T-helper 1 cell treated with Interleukin-12 subunit alpha and Interleukin-12 subunit beta and Interleukin-4 antibody, amounts not matched to agents 30 μg/mL and 1 μg/mL, for 36 hours (primary cell): ENCODE data around the gene DENND2C.

ENCODE experiments used
- H3K27ac Mint-ChIP-seq: one replicate; pipeline ENCODE4 v1.8.0; 2021; ENCODE audit warnings: mild to moderate bottlenecking, mixed read lengths
- H3K27me3 Mint-ChIP-seq: one replicate; pipeline ENCODE4 v1.8.0; 2021; ENCODE audit warnings: low read depth, mixed read lengths
- H3K36me3 Mint-ChIP-seq: one replicate; pipeline ENCODE4 v1.8.0; 2021; ENCODE audit warnings: low read depth, mixed read lengths
- H3K4me1 Mint-ChIP-seq: one replicate; pipeline ENCODE4 v1.8.0; 2021; ENCODE audit warnings: low read depth, mixed read lengths
- H3K4me3 Mint-ChIP-seq: one replicate; pipeline ENCODE4 v1.8.0; 2021; ENCODE audit warnings: mild to moderate bottlenecking, moderate library complexity, mixed read lengths
- H3K9me3 Mint-ChIP-seq: one replicate; pipeline ENCODE4 v1.8.0; 2021; ENCODE audit warnings: mixed read lengths

The DENND2C gene

DNA sequence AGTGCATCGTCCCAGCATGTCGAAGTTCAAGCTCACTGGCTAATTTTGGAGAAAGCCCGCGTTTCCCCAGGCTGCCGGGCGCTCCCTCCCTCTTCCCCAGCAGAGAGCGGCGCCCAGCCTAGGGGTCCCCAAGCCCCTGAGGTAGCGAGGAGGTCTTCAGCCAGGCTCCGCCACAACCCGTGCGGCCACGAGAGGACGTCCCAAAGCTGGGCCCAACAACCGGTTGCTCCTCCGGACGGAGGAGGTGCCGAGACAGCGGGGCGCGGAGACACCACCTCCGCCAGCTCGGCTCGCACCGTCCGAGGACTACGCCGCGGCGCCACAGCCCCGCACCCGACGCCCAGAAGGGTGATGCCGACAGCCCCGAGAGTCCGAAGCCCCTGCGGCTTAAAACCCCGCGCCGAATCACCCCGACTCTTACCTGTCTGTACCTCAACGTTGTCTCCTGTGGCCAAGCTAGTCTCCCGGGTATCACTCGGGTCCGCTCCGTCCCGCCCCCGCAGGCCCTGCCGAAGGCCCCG, at the start of gene DENND2C:
DENND2C (minus strand) TSS at position 488 of the 521 bp plus-strand sequence. CDS start 44,065 bp downstream, outside the sequence.
- Mint-ChIP-seq H3K36me3 (no peaks in the 10 kb centered on the region), H3K9me3 (no peaks in the 10 kb centered on the region), H3K27me3 (peaks cover 54% of the 10 kb centered on the region), H3K27ac (no peak within 1 kb of the TSS), H3K4me3 (peak within 1 kb of the TSS; percentile 88), H3K4me1 (peaks cover 1% of the 10 kb centered on the region)

DNA sequence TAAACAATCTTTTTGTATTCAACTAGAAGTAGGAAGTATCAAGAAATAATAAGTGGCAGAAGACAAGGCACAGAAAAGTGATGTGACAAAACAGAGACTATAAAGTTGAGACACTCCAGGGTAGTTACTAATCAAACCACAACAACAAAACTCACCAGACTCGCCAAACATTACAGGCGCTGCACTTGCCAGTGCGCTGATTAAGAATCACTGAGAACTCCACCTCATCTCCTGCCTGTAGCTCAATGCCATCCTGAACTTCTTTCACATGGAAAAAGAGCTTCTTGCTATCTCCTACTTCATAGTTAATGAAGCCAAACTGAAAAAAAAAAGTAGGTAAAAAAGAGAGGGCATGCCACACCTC, 49.6 kb upstream of the DENND2C start:
- no peaks in the 10 kb centered on the region for H3K27me3 Mint-ChIP-seq
- no peaks in the 10 kb centered on the region for H3K9me3 Mint-ChIP-seq
- H3K4me3 Mint-ChIP-seq = no peak overlapping the region
- H3K27ac Mint-ChIP-seq = no peak overlapping the region
- H3K36me3 Mint-ChIP-seq = peaks cover 65% of the 10 kb centered on the region
- H3K4me1 Mint-ChIP-seq = peaks cover 15% of the 10 kb centered on the region

DNA sequence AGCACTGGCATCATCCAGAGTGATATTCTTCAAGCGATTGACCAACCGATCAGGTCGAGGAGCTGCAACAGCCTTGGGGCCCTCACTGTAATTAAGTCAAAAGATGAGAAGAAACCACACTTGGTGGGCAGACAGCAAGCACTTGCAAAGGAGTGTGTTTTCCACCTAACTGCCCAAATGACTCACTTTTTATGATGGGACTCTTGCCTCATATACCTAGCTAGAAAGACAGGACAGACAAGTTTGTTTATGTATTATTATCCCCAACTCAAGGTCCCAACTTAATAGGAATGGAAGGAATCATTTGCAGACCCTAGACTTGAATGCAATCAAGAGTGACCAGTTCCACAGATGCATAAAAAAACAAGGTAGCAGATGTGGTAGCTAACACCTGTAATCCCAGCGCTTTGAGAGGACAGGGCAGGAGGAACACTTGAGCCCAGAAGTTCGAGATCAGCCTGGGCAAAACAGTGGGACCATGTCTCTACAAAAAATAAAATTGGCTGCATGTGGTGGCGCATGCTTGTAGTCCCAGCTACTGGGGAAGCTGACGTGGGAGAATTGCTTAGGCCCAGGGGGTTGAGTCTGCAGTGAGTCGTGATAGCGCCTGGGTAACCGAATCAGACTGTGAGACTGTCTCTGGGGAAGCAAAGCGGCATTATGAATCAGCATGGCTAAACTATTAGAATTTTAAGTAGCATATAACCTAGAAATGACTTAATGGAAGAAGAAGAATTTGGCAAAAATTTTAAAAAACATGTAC, 49.0 kb upstream of the DENND2C start:
- Mint-ChIP-seq H3K4me1 (peaks cover 19% of the 10 kb centered on the region), H3K27ac (no peak overlapping the region), H3K36me3 (peaks cover 65% of the 10 kb centered on the region), H3K27me3 (no peaks in the 10 kb centered on the region), H3K9me3 (no peaks in the 10 kb centered on the region), H3K4me3 (no peak overlapping the region)

DNA sequence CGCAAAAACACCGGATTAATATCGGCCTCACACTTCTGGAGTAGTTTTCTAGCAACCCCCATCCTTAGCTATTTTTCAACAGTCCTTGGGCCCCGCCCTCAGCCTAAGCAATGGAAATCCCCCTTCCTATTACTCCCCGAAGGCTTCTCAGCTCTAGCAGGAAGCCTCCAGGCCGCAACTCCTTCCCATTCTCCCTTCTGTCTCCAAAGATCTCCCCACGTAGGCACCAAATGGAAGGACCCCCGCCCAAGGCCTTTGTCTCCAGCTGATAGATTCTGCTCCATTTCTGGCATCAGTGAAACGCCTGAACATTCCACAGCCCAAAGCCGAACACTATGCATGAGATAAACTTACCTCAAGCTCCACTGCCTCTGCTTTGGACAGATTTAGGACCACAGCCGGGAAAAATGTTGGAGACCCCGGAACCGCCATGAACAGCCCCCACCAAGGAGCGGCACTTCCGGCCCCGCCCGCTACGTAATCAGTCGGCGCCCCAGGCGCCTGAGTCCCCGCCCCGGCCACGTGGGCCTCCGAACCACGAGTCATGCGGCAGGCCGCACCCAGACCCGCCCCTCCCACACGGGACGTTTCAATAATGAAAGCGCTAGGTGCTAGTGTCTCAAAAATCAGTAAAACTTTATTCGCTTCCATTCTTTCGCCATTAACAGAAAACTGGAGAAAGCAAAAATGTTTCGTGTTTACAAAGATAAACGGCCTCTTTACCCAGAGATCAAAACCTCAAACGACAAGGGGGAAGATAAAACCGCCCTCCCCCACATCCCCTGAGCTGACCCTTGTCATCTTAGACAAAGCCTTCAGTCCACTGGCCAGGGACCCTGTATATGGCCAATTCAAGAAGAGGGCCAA, 46.7 kb upstream of the DENND2C start, which contains the start of gene NRAS:
NRAS (minus strand) TSS at position 468 of the 867 bp plus-strand sequence. CDS start 611 bp downstream, outside the sequence.
- Mint-ChIP-seq H3K27ac (peak within 1 kb of the TSS; percentile 99), H3K9me3 (no peaks in the 10 kb centered on the region), H3K36me3 (peaks cover 66% of the 10 kb centered on the region), H3K27me3 (no peaks in the 10 kb centered on the region), H3K4me3 (peak within 1 kb of the TSS; percentile 98), H3K4me1 (peaks cover 20% of the 10 kb centered on the region)

- H3K4me1 Mint-ChIP-seq = peaks cover 20% of the 10 kb centered on the region
- H3K36me3 Mint-ChIP-seq = peaks cover 62% of the 10 kb centered on the region
- peak overlapping the region; percentile 99 for H3K27ac Mint-ChIP-seq
- peak overlapping the region; percentile 98 for H3K4me3 Mint-ChIP-seq
- H3K9me3 Mint-ChIP-seq = no peaks in the 10 kb centered on the region
- no peaks in the 10 kb centered on the region for H3K27me3 Mint-ChIP-seq
Measured at GRCh38 chr1:114715952-114716303, 46.1 kb upstream of the DENND2C start.

DNA sequence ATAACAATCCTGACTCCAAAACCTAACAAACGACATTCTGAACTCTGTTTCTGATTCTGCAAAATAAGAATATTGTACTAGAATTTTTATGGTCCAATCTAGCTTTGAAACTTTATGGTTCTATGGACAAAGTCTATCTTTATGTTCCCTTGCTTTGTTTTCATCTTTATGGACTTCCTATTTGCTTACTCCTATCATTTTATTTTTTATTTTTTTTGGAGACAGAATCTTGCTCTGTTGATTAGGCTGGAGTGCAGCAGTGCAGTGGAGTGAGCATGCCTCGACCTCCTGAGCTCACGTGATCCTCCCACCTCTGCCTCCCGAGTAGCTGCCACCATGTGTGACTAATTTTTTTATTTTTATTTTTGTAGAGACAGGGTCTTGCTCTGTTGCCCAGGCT, 43.1 kb upstream of the DENND2C start:
- Mint-ChIP-seq H3K36me3 (peaks cover 50% of the 10 kb centered on the region), H3K9me3 (no peaks in the 10 kb centered on the region)

DNA sequence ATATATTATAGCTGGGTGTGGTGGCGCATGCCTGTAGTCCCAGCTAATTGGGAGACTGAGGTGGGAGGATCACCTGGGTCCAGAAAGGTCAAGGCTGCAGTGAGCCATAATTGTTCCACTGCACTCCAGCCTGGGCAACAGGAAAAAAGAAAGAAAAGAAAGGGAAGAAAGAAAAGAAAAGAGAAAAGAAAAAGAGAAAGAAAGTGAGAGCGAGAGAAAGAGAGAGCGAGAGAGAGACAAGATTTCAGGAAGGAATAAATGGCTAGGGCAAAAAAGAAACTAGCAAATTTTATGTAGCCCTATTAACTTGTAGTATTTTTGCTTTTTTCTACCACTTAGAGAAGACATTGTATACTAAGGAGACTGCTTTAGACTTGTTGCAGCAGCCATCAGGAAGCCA, 40.5 kb upstream of the DENND2C start:
- peaks cover 8% of the 10 kb centered on the region for H3K4me1 Mint-ChIP-seq

More for the DNA sequence above, 43.1 kb upstream of the DENND2C start:
- Mint-ChIP-seq H3K4me1 (peaks cover 20% of the 10 kb centered on the region), H3K27me3 (no peaks in the 10 kb centered on the region), H3K4me3 (no peak overlapping the region), H3K27ac (no peak overlapping the region)

DNA sequence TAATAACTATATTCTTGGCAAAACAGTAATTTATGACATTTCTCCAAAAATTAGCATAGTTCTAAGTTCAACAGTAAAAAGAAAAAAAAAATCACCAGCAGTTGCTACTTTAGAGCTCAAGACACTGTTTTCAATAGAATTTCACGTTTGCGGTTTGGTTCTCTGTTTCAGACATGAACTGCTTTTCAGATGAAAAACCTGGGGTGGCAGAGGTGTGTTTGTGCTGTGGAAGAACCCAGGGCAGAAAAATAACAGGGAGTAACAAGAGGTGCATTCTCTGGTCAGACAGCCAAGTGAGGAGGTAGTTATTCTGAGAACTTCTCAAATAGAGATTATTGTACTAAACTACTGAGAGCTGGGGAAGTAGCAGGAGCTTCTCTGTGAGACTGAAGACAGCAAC, 37.8 kb upstream of the DENND2C start:
- no peaks in the 10 kb centered on the region for H3K27me3 Mint-ChIP-seq
- no peak overlapping the region for H3K27ac Mint-ChIP-seq
- peaks cover 33% of the 10 kb centered on the region for H3K36me3 Mint-ChIP-seq
- no peak overlapping the region for H3K4me3 Mint-ChIP-seq
- H3K9me3 Mint-ChIP-seq = no peaks in the 10 kb centered on the region
- H3K4me1 Mint-ChIP-seq = no peaks in the 10 kb centered on the region

More for the DNA sequence above, 40.5 kb upstream of the DENND2C start:
- Mint-ChIP-seq H3K9me3 (no peaks in the 10 kb centered on the region), H3K36me3 (peaks cover 41% of the 10 kb centered on the region), H3K4me3 (no peak overlapping the region), H3K27me3 (no peaks in the 10 kb centered on the region), H3K27ac (no peak overlapping the region)

DNA sequence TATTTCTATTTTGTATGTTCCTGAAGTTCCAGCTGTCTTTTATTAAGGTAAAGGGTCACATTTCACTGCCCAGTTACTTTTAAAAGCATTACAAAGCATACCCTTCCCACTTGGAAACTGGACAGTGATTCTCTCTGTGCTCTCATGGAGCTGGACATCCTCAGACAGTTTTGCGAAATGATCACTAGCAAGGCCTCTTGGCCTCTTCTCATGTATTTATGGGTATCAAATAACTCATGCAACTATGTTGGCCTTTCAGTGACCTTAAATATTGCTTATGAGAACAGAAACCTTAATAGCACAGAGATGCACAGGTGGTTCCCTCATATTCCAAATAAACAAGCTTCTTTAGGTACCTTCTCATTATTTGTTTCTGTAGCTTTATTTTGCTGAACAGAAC, 33.4 kb upstream of the DENND2C start:
- no peaks in the 10 kb centered on the region for H3K27me3 Mint-ChIP-seq
- peaks cover 16% of the 10 kb centered on the region for H3K36me3 Mint-ChIP-seq
- H3K4me3 Mint-ChIP-seq = no peak overlapping the region
- H3K9me3 Mint-ChIP-seq = no peaks in the 10 kb centered on the region
- no peak overlapping the region for H3K27ac Mint-ChIP-seq
- no peaks in the 10 kb centered on the region for H3K4me1 Mint-ChIP-seq

DNA sequence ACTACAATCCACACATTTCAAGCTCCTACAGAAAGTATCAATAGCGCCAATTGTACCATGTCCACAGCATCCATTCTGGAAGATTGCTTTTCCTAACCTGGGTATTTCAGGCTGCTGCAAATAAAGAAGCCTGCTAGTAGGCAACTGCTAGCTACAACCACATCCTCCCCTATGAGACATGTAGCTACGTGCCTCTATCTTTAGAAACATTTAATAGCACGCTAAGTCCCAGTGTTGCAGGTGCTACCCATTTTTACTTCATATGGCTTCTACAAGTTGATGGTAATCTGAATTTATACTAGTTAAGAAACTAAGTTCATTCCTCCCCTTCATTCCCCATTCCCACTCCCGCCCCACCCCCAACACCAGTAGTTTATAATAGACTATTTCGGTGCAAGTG, 32.9 kb upstream of the DENND2C start:
- Mint-ChIP-seq H3K27me3 (no peaks in the 10 kb centered on the region), H3K9me3 (no peaks in the 10 kb centered on the region), H3K27ac (no peak overlapping the region), H3K36me3 (peaks cover 14% of the 10 kb centered on the region), H3K4me1 (no peaks in the 10 kb centered on the region), H3K4me3 (no peak overlapping the region)

DNA sequence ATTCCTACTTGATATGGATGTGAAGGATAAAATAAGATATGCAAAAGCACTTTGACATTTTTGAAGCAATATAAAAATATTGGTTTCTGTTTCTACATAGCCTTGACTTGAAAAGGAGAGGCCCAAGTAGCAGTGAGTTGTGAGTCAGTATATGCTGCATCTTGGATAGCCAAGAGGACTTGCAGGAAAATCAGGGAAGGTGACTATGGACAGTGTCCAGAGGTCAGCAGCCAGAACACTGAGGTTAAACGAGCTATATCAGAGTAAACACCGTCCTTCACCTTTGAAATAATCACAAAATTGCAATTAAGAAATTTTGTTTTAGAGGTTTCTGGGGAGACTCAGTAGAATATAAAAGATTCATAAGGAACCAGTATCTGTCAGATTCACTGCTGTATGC, 32.1 kb upstream of the DENND2C start:
- H3K9me3 Mint-ChIP-seq = no peaks in the 10 kb centered on the region
- peaks cover 8% of the 10 kb centered on the region for H3K36me3 Mint-ChIP-seq
- peaks cover 5% of the 10 kb centered on the region for H3K27me3 Mint-ChIP-seq
- H3K4me1 Mint-ChIP-seq = no peaks in the 10 kb centered on the region
- H3K27ac Mint-ChIP-seq = no peak overlapping the region
- H3K4me3 Mint-ChIP-seq = no peak overlapping the region

GRCh38 chr1:114700036-114700600, 30.3 kb upstream of the DENND2C start:
- Mint-ChIP-seq H3K27ac (no peak overlapping the region), H3K36me3 (peaks cover 4% of the 10 kb centered on the region), H3K9me3 (no peaks in the 10 kb centered on the region)

GRCh38 chr1:114696810-114697209, 27.0 kb upstream of the DENND2C start:
- peaks cover 8% of the 10 kb centered on the region for H3K27me3 Mint-ChIP-seq
- H3K36me3 Mint-ChIP-seq = no peaks in the 10 kb centered on the region
- H3K27ac Mint-ChIP-seq = no peak overlapping the region
- H3K4me3 Mint-ChIP-seq = no peak overlapping the region
- no peaks in the 10 kb centered on the region for H3K9me3 Mint-ChIP-seq
- no peaks in the 10 kb centered on the region for H3K4me1 Mint-ChIP-seq

More at GRCh38 chr1:114700036-114700600, 30.3 kb upstream of the DENND2C start:
- Mint-ChIP-seq H3K27me3 (peaks cover 8% of the 10 kb centered on the region), H3K4me3 (no peak overlapping the region), H3K4me1 (no peaks in the 10 kb centered on the region)

DNA sequence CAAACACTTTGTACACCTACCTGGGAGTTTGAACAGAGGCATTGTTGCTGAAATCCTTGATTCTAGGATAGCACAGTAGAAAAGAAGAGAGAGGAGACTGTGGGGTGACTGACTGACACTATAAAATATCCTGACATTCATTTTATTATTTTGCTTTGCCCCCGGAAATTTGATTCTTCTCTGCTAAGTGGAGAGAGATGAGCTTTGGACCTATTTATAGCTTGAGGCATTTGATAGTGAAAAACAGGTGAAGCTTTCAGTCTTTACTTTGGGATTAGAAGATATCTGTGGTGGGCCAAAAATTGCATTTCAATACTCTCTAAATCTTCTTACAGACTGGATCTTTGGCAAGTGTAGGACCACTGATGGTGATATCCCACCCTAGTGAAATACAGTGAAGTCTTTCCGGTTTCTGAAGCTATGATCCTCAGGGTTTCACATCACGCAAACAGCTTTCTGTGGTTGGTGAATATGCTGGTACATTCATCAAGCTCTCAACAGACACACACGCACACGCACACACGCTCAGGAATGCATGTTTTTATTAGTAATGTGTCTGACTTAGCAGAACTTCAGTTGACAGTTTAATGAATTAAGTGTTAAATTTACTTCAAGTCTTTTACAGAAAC, 25.7 kb upstream of the DENND2C start, which contains the start of gene AMPD1:
AMPD1 (minus strand) TSS at position 117 of the 629 bp plus-strand sequence; CDS start at position 42, 75 bp downstream.
- H3K4me1 Mint-ChIP-seq = no peaks in the 10 kb centered on the region
- no peak within 1 kb of the TSS for H3K27ac Mint-ChIP-seq
- no peaks in the 10 kb centered on the region for H3K9me3 Mint-ChIP-seq
- H3K36me3 Mint-ChIP-seq = no peaks in the 10 kb centered on the region
- no peak within 1 kb of the TSS for H3K4me3 Mint-ChIP-seq
- peaks cover 8% of the 10 kb centered on the region for H3K27me3 Mint-ChIP-seq
